Activated CD8-positive, alpha-beta memory T cell treated with anti-CD3 and anti-CD28 coated beads, Interleukin-2, amount 50 U/mL, for 48 hours (primary cell): Measurements from ENCODE around the gene IDUA.

Experiments used
- DNase-seq: peaks from one replicate; pipeline ENCODE4 v3.0.0-alpha.2; 2020

The IDUA gene

DNA sequence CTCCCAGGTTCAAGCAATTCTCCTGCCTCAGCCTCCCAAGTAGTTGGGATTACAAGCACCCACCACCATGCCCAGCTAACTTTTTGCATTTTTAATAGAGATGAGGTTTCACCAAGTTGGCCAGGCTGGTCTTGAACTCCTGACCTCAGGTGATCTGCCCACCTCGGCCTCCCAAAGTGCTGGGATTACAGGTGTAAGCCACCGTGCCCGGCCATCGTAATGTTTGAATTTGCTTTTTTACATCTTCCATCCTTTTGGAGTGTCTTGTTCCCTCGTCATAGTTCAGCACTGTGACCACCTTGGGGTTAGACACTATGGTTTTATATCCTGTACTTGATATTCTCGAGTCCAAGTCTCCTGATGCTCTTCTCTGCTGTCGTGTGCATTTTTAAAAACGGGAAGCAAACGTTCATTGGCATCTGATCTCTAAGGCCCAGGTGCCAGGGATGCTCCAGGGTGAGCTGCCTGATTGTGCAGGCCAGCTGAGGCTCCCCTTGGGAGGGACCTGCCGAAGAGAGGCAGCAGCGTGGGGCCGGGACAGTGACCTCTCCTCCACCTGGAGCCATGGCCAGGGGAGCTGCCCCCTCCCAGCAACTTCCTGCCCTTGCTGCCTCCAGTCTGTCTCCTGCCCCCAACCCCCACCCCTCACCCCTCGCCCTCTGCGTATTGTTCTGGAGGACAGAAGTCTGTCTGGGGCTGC lies 30.2 kb upstream of the IDUA start:
- no peak for DNase-seq

DNA sequence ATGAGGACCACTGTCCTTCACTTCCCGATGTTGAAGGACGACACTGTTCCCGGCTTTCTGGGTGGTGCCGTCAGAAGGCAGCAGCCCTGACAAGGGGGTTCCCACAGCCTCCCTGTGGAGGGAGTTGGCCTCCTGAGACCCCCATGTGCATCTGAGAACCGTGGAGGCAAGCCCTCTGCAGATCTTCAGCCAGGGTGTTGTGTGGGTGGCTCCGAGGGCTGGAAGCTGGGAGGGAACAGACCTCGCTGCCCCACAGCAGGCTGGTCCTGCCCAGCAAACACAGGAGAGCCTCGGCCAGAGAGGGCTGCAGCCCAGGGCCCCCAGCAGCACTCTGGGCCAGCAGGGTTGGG lies 29.6 kb upstream of the IDUA start:
- no peak for DNase-seq

DNA sequence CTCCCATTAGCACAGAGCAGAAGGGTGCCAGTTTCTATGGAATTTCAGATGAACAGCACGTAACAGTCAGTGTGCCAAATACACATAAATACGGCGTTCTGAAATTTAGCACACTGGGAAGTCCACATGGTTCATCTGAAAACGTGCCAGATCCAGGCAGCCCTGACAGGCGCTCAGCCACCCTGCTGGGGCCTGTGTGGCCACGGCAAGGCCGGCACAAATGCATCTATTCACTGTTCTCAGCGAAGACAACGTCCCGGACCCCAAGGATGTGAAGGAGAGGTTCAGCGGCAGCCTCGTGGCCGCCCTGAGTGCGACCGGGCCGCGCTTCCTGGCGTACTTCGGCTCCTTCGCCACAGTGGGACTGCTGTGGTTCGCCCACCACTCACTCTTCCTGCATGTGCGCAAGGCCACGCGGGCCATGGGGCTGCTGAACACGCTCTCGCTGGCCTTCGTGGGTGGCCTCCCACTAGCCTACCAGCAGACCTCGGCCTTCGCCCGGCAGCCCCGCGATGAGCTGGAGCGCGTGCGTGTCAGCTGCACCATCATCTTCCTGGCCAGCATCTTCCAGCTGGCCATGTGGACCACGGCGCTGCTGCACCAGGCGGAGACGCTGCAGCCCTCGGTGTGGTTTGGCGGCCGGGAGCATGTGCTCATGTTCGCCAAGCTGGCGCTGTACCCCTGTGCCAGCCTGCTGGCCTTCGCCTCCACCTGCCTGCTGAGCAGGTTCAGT lies 29.1 kb upstream of the IDUA start:
- DNase-seq, result no peak

DNA sequence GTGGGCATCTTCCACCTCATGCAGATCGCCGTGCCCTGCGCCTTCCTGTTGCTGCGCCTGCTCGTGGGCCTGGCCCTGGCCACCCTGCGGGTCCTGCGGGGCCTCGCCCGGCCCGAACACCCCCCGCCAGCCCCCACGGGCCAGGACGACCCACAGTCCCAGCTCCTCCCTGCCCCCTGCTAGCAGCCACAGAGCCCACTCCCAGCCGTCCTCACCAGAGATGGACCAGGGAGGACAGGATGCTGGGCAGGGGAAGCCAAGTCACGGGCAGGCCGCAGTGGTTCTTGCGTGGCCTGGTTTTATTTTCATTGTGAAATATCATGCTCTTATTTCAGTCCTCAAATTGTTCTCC lies 28.6 kb upstream of the IDUA start:
- DNase-seq, result no peak

DNA sequence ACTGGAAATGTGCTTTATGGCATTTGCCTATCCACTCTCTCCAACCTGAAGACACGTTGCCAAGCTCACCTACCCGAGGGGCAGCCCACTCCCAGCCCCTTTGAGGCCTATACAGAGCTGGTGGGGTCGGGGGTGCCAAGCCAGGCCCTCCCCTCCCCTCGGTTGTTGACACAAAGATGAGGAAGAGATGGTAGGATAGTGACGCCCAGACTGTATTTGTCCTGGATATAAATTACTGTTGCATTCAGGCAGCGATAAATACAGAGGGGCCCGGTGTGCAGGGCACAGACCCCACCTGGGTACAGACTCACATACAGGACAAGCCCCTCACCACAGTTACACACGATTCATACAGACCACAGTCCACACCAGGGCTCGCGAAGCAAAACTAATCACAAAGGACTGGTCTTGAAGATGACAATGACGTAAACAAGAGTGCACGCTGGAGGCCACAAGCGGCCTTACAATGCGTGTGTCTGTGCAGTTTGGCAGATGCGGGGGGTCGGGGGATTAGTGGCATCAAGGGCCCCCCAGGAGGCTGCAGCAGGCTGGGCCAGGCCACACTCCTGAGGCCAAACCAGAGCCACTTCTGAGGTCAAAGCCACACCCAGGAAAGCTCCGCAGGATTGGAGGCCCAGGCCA lies 28.0 kb upstream of the IDUA start:
- no peak for DNase-seq

DNA sequence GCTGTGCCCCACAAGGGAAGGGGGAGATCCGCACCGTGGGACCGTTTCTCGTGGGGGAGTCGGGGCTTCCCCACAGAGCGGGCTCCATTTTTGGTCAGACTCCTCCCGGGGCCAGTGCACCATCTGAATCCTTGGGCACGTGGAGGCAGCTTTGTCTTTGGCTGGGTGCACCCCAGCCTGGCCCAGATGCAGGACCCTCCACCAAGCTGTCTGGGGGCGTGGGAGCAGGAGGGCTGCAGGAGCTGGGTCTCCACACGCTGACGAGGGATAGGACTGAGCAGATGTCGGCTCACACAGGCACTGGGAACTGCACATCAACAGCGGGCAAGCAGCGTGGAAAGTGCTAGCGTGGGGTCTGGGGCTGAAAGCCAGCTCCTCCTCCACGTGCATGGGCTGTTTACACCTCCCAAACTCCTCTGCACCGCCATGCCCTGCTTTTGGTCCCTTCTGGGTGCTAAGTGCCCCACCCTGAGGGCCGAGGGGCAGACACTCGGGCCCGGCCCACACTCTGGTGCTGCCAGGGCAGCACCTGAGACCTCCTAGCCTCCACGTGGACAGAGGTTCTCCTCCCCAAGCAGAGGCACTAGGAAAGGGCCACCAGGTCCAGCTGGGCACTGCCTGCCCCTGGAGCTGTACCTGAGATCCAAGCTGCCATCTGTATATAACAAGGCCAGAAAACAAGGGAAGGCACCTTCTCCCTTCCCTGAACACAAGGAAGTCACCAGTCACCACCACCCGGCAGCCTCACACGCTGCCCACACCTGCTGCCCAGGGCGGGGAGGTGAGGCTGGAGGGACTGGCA lies 27.3 kb upstream of the IDUA start:
- DNase-seq, result no peak

DNA sequence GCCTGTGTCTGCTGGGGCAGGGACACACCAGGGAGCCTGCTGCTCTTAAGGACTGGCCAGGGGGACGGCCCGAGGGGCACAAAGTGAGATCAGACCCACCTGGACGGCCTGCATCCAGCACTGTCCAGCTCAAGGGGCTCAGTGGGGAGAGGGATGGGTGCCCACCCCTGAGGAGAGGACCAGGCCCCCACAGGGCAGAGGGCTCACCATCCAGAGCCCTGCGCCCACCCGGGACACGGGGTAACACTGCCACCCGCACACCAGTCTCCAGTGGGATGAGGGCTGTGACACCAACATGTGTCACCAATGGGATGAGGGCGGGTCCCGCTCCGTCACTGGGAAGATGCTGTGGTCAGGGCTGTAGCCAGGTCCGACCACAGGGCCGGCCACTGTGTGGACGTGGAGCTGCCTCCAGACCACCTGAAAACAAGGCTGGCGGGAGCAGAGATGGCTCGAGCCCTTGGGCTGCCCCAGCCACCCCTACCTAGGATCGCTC lies 26.7 kb upstream of the IDUA start:
- DNase-seq, result no peak

DNA sequence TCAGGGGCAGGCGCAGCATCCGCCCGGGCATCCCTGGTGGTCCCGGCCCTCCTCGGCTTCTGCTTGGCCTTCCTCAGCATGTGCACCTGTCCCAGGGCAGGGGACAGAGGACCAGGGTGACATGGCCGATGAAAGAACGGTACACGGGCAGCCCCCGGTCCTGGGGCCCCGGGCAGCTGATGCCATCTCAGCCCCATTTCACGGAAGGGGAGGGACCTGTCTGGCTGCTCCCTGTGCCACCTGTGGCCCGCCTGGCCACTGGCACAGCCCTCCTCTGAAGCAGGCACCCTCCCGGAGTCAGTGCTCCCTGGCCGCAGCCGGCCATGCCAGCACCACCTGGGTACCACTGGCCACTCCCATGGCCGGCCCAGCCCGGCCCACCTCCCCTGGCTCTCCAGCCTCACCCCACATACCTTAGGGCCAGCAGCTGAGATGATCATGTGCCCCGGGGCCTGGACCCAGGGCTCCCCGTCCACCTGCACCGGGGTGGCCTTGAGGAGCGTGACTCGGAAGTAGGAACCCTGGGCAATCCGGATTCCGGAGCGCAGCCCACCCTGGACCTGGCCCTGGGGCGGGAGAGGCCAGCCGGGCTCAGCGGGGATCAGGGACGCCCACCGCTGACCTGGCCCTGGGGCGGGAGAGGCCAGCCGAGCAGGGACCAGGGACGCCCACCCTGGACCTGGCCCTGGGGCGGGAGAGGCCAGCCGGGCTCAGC lies 26.1 kb upstream of the IDUA start:
- DNase-seq, result no peak

DNA sequence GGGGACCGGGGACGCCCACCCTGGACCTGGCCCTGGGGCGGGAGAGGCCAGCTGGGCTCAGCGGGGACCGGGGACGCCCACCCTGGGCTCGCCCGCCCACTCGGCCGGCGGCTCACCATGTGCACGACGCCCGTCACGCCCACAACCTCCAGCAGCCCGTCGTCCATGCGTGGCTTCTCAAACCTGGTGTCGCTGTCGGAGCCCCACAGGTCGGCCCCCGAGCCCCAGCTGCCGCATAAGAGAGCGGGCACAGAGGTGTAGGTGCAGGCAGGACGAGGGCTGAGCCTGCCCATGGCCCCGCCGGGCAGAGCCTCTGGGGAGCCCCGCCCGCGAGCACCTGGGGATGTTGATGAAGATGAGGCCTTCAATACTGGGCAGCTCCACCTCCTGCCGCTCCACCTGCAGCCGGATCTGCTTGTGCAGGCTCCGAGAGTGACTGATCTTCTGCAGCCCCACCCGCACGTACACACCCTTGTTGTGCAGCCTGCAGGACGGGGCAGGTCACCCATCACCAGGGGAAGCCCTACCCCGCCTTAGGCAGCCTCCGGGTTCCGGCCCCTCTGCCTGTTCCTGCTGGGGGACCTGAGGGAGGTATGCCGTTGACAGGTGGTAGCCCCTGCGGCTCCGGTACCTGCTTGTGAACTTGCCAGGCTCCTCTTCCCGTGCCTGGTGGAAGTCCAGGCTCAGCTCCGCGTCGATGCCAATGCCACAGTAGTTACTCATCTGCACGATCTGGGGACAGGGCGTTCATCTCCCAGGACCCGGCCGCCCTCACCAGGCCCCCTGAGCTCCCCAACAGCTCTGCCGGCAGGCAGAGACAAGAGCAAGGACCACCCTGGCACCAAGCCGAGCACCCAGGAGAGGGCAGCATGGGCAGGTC lies 25.3 kb upstream of the IDUA start:
- no peak for DNase-seq

DNA sequence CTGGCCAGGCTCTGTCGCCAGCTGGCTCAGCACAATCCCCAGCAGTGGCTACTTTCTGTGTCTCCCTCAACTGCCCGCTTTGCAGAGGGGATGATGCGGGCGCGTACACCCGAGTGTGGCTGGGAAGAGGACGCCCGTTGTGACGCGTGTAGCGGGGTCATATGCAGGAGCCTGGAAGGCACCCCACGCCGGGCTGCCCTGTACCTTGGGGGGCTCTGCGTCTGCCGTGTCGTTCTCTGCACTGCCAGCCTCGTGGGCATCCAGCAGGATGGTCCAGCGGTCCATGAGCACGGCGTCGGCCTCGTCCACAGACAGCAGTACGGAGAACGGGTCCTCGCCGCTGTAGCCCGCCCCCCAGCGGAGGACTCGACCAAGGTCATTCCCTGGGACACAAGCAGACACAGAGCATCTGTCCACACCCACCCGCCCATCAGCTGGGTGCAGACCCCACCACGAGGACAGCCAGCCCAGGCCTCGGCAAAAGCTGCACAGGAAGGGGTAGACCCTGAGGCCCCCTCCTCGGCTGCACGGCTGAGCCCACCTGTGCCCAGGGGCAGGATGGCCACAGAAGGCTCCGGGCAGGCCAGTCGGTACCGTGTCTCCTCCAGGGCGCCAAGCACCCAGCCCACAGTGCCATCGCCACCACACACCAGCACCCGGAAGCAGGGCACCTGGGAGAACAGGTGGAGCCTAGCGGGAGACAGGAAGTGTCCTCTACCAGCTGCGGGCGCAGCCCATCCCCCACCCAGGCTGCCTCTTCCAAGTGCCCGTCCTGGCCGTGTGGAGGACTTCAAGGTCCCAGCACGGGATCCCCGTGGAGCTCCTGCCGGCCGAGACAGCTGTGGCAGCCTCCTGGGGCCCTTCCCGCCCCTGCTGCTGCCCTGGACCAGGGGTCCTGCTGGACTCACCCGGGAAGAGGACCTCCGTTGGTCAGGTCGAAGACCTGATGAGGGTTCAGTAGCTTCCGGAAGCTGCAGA lies 24.3 kb upstream of the IDUA start:
- no peak for DNase-seq

DNA sequence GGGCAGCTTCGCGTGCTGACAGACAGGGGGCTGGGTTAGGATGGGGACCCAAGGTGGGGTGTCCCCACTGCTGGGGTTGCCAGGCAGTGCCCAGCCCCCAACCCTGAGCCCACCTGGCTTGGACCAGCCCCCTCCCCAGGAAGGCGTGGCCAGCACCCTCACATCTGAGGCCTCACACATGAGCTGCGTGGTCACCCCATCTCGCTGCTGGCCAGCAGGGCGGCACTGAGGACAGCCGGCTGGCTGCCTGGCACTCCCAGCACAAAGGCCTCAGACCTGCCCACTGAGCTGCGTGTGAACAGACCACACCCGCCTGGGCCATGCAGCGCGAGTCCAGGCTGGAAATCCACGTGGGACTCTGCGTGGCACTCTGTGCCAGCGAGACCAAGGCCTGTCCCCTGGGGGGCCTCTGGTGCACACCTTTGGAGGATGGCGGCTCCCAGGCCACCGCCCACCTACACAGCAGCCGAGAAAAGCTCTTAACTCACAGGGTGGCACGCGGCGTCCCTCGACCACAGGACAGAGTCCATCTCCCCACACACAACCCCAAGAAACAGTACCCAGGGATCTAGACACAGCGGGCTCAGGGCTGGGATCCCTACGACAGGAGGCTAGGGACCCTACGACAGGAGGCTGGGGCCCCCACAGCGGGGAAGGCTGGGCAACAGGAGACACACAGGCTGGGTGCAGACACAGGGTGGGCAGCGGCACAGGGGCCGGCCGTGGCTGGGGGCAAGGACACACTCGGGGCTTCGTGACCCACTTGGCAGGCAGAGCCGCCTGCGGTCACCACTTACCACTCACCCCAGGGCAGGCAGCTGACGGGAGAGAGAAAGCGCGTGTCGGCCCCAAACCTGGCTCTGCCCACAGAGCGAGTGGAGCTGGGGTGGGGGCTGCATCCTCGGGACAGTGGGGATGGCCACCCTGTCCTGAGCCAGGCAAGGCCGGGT lies 23.3 kb upstream of the IDUA start:
- DNase-seq, result no peak

DNA sequence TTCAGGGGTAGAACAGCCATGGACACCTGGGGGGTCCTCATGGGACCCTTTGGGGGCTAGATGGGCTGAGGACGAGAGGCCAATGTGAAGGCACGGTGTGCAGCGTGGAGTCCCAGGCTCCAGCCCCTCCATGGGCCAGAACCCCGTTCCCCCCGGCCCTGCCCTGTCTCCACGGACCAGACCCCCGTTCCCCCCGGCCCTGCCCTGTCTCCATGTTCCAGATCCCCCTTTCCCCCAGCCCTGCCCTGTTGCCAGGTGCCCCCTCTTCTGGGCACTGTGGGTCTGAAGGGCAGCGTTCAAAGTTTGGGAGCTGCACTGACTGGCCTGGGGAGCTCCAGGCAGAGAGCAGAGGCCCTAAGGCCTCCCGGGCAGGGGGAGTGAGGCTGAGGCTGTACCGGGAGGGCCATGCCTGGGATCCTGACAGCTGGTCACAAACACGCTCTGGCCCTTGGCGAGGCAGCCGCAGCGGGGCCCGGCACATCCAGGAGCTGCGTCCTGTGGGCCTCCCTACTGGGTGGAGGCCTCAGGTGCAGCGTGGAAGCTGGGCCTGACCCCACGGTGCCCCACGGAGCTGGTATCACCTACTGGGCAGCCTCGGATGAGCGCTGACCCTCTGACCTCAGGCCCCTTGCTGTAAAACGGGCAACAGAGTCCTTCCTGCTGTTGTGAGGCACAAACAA lies 22.4 kb upstream of the IDUA start:
- DNase-seq, result no peak

DNA sequence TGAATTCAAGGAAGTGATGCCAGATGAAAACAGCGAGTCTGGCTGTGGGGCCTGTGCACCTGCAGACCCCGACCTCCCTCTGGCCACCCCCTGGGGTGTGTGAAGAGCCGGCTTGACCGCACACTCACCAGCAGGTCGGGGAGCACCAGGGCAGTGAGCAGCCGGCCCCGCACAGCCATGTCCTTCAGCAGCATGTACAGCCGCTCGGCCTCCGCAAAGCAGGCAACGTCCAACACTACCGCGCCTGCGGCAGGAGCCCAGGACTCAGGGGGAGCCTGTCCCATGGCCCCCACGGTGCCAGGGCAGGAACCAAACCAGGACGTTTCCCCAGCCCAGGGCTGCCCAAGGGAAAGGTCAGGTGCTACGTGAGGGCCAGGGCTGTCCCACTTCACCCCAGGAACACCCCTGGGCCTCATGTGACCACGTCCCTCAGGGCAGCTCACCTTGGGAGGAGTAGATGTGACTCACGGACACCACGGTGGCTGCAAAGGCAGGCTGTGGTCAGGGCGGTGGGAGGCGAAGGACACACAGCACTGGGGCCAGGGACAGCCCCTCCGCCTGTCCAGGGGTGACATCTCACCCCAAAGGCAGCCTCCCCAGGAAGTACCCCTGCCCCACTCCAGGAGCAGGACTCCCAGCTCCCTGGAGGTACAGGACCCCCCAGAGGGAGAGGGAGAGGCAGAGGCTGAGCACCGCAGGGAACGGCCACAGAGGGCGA lies 21.6 kb upstream of the IDUA start:
- no peak for DNase-seq

DNA sequence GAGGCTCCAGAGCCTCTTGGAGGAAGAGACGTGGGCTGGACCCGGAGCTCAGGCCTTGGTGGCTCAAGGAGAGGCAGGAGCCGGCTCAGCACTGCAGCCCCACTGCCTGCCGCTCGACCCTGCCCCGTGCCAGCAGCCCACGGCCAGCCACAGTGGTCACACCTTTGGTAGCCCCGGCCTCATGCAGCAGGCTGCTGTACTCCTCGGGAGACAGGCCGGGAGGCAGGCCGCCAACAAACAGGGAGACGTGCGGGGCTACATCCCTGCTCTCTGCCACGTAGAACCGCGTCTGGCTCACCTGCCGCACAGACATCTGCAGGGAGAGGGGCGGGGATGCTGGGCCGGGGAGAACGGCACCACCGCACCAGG lies 21.1 kb upstream of the IDUA start:
- no peak for DNase-seq

DNA sequence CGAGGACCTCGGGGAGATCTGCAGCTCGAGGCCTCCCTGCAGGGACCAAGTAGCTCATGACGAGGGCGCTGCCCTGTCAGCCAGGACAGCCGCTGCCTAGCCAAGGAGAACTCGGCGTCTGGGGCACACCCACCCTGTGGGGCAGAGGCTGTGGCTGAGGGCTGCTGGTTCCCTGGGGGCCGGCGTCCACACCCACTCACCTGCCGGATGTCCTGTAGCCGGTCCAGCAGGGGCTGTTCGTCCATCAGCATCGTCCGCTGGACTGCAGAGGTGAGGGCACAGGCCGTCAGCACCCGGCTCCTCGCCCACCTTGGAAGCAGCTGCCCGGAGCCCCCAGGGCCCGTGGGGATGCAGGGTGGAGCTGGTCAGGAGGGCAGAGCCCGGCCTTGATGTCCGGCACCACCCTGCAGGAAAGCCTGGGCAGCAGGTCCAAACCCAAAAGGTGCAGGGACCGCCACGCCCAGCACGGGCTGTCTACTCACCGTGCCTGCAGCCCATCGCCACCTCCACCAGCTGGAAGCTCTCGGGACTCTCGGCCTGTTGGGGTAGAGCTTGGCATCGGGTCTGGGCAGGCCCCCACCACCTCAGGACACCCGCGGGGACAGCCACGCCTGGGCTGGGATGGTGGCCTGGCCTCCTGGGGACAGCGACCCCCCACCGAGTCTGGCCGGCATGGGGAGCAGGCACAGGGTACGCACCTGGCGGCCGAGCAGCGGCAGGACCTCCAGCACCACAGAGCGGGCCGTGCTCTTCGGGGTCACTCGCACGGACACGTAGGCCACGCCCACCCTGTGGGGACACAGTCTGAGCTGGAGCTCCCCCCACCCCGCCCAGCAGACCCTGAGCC lies 20.4 kb upstream of the IDUA start:
- no peak for DNase-seq

DNA sequence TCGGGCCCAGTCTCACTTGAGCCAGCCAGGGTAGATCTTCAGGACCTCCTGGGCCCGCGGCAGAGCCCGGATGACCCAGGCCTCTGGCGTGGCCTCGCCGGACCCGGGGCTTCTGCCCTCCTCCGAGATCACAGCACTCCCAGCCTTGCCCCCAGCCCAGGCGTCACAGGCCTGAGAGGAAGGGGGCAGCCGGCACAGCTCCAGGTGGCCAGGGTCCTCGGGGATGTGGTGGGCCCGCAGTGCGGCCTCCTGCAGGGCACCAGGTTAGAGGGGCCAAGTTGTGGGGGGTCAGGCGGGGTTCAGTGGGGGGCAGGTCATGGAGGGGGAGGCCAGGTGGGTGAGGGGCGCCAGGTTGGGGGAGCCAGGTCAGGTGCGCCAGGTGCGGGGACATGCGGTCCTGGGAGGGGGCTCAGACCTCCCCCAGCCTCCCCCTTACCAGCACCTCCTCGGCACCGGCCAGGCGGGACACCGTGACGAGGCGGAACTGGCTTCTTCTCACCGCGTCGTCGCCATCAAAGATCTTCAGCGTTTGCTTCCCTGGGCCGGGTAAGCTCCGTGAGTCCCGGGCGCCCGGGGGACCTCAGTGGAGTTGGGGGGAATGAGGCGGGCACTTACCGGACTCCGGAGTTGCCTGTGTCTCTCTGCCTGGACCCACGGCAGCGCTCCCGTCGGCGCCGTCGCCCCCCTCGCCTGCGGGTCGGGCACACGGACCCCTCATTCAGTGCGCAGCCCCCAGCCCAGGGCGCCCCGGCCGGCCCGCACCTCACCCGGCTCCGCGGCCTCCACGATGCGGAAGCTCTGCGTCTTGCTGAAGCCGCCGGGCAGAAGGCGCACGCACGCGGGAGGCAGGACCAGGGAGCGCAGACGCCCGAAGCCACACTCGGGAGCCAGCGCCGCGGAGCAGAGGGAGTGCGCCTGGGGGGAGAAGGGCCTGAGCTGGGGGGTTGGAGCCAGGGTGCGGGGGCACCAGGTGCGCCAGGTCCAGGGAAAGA lies 19.4 kb upstream of the IDUA start:
- no peak for DNase-seq
